ENCODE results near the gene MYO9B. TPM values are rescaled to one million over a fixed set of nuclear protein-coding genes. Genes with fewer than 3 reads are reported as not detected.

MYO9B gene
- polyA plus RNA-seq, 1 donor (not counting 4 experiments of a cell fraction or from before 2014, with no cell fraction given): 14.3 TPM

- TF ChIP-seq CTCF (optimal IDR thresholded peaks at IDR 0.05 in 1 of 3, IDR thresholded peaks at IDR 0.05 in 1 of 3, conservative IDR thresholded peaks at IDR 0.05 in 1 of 3; ENCODE audit: extremely low read depth in 1 of 3, insufficient read depth in 2 of 3, low read length in 3 of 3): no peak
- TF ChIP-seq EZH2 (IDR thresholded peaks at IDR 0.05; ENCODE audit: low read length): no peak
- no peak overlapping the region for H2AFZ ChIP-seq (ENCODE audit: control insufficient read depth, low read length)
- no peaks in the 10 kb centered on the region for H3K27me3 ChIP-seq (ENCODE audit: control insufficient read depth, extremely low read depth, insufficient read depth, low read length)
- H3K9me1 ChIP-seq (ENCODE audit: control insufficient read depth, extremely low read depth, insufficient read depth, low read length): no peaks in the 10 kb centered on the region
- H3K4me1 ChIP-seq (ENCODE audit: control insufficient read depth, extremely low read depth, insufficient read depth, low read length): no peaks in the 10 kb centered on the region
- DNase-seq (ENCODE audit: low read depth, low spot score) (no peak), FAIRE-seq (no peak)
- H3K9ac ChIP-seq (ENCODE audit: control insufficient read depth, extremely low read depth, insufficient read depth, low read length): no peak overlapping the region
- no peak overlapping the region for H3K4me3 ChIP-seq (ENCODE audit: control insufficient read depth in 2 of 3, extremely low read depth in 1 of 3, insufficient read depth in 2 of 3, low read depth in 1 of 3, low read length in 3 of 3)
- peaks cover 14 to 25% of the 10 kb centered on the region in 2 experiments for H3K36me3 ChIP-seq (ENCODE audit: control insufficient read depth in 2 of 2, extremely low read depth in 1 of 2, insufficient read depth in 2 of 2, low read length in 2 of 2)
- H3K27ac ChIP-seq (ENCODE audit: control insufficient read depth, insufficient read depth, low read length): no peak overlapping the region
- no peaks in the 10 kb centered on the region for H4K20me1 ChIP-seq (ENCODE audit: control insufficient read depth, extremely low read depth, insufficient read depth, low read length)
- no peaks in the 10 kb centered on the region for H3K79me2 ChIP-seq (ENCODE audit: control insufficient read depth, insufficient read depth, low read length)
- H3K9me3 ChIP-seq (ENCODE audit: control insufficient read depth, low read depth, low read length): no peaks in the 10 kb centered on the region
- H3K4me2 ChIP-seq (ENCODE audit: control insufficient read depth, extremely low read depth, insufficient read depth, low read depth, low read length): no peak overlapping the region
- dilution Hi-C loops (cut with MboI; ENCODE audit: extremely low pct_ligation_motif_present, low sequenced_read_pairs): no loop called here
Measured at GRCh38 chr19:17180997-17181702, 105.6 kb downstream of the MYO9B start.

GRCh38 chr19:17183271-17183761, 107.7 kb downstream of the MYO9B start:
- no peaks in the 10 kb centered on the region for H4K20me1 ChIP-seq (ENCODE audit: control insufficient read depth, extremely low read depth, insufficient read depth, low read length)
- no peak overlapping the region for H2AFZ ChIP-seq (ENCODE audit: control insufficient read depth, low read length)
- no peak overlapping the region for H3K9ac ChIP-seq (ENCODE audit: control insufficient read depth, extremely low read depth, insufficient read depth, low read length)
- no peaks in the 10 kb centered on the region for H3K27me3 ChIP-seq (ENCODE audit: control insufficient read depth, extremely low read depth, insufficient read depth, low read length)
- no peaks in the 10 kb centered on the region for H3K9me3 ChIP-seq (ENCODE audit: control insufficient read depth, low read depth, low read length)
- dilution Hi-C loops (cut with MboI; ENCODE audit: extremely low pct_ligation_motif_present, low sequenced_read_pairs): no loop called here
- H3K4me3 ChIP-seq (ENCODE audit: control insufficient read depth in 2 of 3, extremely low read depth in 1 of 3, insufficient read depth in 2 of 3, low read depth in 1 of 3, low read length in 3 of 3): no peak overlapping the region
- H3K36me3 ChIP-seq (ENCODE audit: control insufficient read depth in 2 of 2, extremely low read depth in 1 of 2, insufficient read depth in 2 of 2, low read length in 2 of 2): peaks cover 11 to 33% of the 10 kb centered on the region in 2 experiments
- no peaks in the 10 kb centered on the region for H3K4me1 ChIP-seq (ENCODE audit: control insufficient read depth, extremely low read depth, insufficient read depth, low read length)
- TF ChIP-seq EZH2 (IDR thresholded peaks at IDR 0.05; ENCODE audit: low read length) (no peak), CTCF (optimal IDR thresholded peaks at IDR 0.05 in 1 of 3, IDR thresholded peaks at IDR 0.05 in 1 of 3, conservative IDR thresholded peaks at IDR 0.05 in 1 of 3; ENCODE audit: extremely low read depth in 1 of 3, insufficient read depth in 2 of 3, low read length in 3 of 3) (peak in 1 of 3 experiments; percentile 3)
- H3K9me1 ChIP-seq (ENCODE audit: control insufficient read depth, extremely low read depth, insufficient read depth, low read length): no peaks in the 10 kb centered on the region
- no peak overlapping the region for H3K27ac ChIP-seq (ENCODE audit: control insufficient read depth, insufficient read depth, low read length)
- FAIRE-seq (no peak), DNase-seq (ENCODE audit: low read depth, low spot score) (no peak)
- no peaks in the 10 kb centered on the region for H3K79me2 ChIP-seq (ENCODE audit: control insufficient read depth, insufficient read depth, low read length)
- H3K4me2 ChIP-seq (ENCODE audit: control insufficient read depth, extremely low read depth, insufficient read depth, low read depth, low read length): no peak overlapping the region
